Esophagus mucosa (tissue), 1 donor: ENCODE measurements around the gene ZNF784. TPM values are rescaled to one million over a fixed set of nuclear protein-coding genes. Genes with fewer than 3 reads are reported as not detected.

Experiments
- ATAC-seq: fragments of 200-7000 bp; cut with Tn5 transposase; one replicate; pipeline ENCODE4 v1.9.1; 2020
- total RNA-seq: library from RNA; stranded (reverse); gene quantifications from one replicate; pipeline ENCODE4 v1.2.4, GENCODE V29; 2023
- donor health status: DM: yes; HTN: yes; CAD: no.

Gene ZNF784, protein sequence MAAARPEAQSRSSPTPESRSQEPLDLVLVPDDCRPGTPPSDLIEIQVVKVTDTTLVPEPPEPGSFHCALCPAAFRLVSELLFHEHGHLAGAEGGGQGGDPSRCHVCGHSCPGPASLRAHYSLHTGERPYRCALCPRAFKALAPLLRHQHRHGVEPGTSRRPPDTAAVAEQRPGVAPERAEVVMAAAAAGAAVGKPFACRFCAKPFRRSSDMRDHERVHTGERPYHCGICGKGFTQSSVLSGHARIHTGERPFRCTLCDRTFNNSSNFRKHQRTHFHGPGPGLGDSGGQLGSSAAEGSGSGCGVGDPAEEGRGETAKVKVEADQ
- total RNA-seq, result 3.8 TPM

DNA sequence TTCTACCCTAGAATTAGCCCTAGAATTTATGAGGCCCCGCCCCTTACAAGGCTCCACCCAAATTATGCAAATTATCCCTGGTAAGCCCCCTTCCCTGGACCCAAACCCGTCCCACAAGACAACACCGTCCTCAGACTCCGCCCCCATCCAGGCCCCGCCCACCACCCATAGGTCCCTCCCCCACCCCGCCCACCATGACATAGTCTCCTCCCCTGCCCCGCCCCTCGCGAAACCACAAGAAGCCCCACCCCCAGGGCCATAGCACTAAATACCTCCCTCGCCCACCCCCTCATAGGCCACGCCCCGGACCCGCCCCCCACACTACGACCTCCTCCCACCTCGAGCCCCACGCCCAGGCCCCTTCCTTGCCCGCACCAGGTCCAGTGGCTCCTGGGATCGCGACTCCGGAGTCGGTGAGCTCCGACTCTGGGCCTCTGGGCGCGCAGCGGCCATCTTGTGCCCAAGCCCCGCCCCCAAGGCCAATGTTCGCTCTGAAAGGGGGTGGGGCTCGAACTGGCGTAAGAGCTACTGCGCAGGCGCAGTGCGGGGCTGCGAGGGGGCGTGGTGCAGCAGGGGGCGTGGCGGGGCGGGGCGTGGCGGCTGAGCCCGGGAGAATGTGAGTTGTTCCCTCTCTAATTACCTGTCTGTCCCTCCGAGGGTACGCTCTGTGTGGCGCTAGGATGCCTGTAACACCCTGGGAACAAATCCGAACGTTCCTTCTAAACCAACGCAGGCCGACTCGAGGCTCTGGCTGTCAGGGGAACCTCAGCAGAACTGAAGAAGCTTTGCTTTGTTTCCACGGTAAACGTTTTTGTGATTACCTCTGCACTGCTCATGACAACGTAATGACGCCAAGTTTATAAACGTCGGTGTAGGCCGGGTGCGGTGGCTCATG, at the start of gene ZNF784:
ZNF784 (minus strand) TSS at position 458 of the 895 bp plus-strand sequence; CDS start at position 453, 5 bp downstream.
- peak; percentile 93 for ATAC-seq

DNA sequence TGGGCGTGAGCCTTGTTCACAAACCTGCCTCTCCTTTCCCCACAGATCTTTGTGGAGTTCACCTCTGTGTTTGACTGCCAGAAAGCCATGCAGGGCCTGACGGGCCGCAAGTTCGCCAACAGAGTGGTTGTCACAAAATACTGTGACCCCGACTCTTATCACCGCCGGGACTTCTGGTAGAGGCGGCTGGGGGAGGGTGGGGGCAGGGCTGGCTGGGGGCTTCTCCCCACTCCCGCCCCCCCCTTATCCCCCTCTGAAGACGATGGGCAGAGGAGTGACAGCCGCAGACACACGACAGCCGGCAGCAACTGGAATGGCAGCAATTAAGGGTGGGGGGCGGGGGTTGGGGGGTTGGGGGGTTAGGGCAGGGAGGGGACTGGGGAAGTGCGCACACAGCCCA, 49.5 kb upstream of the ZNF784 start:
- no peak for ATAC-seq

GRCh38 chr19:55673465-55673864, 49.1 kb upstream of the ZNF784 start:
- ATAC-seq, result no peak

DNA sequence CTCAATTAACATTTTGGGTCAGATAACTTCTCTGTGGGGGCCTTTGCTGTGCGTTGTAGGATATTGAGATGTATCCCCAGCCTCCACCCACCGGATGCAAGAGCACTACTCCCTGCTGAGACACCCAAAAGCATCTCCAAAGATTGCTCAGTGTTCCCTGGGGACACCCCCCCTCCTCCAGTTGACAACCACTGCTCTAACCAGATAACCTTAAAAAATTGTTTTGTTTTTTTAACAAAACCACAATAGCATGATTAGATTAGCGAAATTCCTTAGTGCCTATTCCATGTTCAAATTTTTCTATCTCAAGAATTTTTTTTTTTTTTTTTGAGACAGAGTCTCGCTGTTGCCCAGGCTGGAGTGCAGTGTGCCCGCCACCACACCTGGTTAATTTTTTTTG, 48.1 kb upstream of the ZNF784 start:
- ATAC-seq, result no peak

DNA sequence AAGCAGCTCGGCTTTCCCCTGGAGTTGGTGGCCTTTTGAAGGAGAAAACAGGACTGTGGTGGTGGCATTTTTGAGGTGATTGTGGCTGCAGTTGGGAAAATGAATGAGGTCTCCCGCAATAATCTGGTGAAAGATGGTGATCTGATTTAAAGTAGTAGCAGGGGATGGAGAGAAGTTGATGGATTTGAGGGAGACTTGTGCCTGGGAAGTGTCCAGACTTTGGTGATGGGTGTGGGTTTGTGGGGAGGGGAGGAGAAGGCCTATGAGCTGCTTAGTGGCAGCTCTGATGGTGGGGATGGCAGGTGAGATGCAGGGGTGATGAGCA, 46.6 kb upstream of the ZNF784 start:
- no peak for ATAC-seq

- ATAC-seq, result no peak
Measured at GRCh38 chr19:55670280-55671053, 46.1 kb upstream of the ZNF784 start.

DNA sequence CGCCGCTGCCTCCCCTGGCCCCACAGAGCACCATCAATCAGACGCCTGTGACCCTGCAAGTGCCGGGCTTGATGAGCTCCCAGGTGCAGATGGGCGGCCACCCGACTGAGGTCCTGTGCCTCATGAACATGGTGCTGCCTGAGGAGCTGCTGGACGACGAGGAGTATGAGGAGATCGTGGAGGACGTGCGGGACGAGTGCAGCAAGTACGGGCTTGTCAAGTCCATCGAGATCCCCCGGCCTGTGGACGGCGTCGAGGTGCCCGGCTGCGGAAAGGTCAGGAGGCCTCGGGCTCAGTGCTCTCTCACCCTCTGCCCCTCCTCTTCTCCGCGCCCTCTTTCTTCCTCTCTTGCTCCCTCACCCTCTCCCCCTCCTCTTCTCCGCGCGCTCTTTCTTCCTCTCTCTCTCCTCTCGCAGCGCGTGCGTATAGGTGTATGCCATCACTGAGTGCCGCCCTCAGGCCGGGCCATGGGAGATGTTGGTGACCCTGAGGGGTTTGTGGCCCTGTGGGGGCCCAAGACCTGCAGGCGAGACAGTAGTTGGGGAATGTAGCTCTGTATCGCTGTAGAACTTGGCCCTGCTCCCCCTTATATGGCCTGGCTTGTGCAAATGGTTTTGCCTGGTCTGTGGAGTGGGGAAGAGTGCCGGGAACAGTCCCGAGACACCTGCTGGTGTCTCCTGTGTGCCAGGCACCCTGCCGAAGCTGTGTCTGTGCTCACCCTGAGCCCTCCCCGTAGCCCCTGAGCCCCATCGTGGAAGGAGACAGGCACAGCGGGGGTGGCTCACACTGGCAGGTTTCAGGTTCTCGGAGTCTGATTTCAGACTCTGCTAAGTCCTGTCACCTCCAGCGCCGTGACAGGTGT, 45.3 kb upstream of the ZNF784 start:
- ATAC-seq, result no peak

DNA sequence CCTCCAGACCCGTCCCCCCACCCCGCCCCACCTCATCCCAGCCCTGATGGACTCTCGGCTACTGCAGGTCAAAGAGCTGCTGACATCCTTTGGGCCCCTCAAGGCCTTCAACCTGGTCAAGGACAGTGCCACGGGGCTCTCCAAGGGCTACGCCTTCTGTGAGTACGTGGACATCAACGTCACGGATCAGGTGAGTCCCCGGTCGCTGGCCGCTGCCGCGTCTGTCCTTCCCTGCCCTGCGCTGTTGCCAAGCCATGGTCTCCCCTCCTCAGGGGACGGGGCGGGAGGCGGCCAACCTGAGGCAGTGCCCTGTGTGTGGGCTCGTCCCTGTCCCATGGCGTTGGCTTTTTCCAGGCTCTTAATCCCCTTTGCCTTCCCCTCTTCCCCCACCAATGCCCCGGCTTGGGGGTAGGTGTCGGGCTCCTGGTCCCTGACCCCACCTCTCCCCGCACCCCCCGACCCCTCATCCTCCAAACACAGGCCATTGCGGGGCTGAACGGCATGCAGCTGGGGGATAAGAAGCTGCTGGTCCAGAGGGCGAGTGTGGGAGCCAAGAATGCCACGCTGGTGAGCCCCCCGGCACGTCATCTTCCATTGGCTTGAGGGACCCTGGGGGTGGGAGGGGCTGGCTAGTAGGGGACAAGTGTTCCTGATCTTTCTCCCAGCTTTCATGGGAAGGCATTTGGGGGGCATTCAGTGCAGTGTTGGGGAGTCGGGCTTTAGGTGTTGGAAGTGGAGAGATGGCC, 44.4 kb upstream of the ZNF784 start:
- no peak for ATAC-seq

- ATAC-seq, result peak; percentile 80
Measured at GRCh38 chr19:55667958-55668357, 43.6 kb upstream of the ZNF784 start.

DNA sequence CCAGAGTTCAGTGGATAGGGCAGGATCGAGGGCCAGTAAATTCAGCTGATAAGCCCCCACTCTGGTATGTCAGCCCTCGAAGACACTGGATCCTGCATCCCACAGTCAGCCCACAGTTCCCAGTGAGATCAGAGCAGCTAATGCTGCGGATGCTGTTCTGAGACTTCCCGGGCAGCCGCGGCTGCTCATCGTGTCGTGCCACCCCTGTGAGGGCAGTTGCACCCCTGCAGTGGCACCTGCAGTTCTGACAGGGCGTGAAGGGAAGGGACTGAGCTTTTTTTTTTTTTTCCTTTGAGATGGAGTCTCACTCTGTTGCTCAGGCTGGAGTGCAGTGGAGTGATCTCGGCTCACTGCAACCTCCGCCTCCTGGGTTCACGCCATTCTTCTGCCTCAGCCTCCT, 43.1 kb upstream of the ZNF784 start:
- no peak for ATAC-seq

GRCh38 chr19:55667006-55667381, 42.6 kb upstream of the ZNF784 start:
- ATAC-seq, result no peak

DNA sequence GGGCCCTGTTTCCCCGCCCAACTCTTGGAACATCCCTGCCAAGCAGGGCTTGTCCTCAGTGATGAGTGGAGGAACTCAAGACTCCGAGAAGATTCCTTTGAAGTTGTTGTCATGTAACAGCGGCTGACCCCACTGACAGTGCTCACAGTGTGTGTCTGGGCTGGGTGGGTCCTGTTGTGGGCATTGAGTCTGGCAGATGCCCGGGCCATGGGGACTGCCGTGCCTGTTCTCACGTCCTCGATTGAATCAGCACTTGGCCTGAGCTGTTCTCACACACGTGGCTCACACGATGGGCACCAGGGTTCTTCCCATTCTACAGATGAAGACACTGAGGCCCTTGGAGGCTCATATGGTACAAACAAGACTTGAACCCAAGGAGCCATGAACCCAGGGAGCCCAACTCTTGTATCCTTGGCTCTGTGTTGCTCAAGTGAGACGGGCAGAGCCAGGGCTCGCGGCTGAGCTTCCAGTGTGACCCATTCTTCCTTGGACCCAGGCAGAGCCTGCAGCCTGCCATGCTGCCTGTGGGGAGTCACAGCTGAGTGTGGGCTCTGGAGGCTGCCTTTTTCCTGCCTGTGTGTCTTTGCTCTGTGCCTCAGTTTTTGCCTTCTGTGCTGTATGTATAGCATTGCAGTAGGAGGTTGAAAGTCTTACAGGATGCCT, 42.1 kb upstream of the ZNF784 start:
- no peak for ATAC-seq

GRCh38 chr19:55663846-55664536, 39.6 kb upstream of the ZNF784 start:
- ATAC-seq, result no peak

DNA sequence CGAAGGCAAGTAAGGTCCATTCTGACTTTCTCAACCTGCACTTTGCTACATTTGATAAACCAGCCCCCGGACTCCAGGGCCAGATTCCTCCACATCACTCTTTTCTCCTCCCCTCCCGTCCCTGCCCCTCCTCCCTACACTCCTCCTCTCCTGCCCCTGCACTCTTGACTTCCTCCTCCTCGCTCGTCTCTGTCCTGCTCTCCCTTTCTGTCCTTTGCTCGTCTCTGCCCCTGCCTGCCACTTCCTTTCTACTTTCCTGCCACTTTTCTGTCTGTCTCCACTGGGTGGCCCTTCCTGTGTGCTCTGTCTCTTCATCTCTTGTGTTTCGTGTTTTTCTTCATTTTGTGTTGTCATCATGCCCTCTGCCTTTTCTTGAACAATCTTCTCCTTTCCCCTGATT, 37.5 kb upstream of the ZNF784 start:
- no peak for ATAC-seq

GRCh38 chr19:55660991-55661390, 36.6 kb upstream of the ZNF784 start:
- ATAC-seq, result no peak

- ATAC-seq, result no peak
Measured at GRCh38 chr19:55660404-55660803, 36.0 kb upstream of the ZNF784 start.

- no peak for ATAC-seq
Measured at GRCh38 chr19:55659822-55660221, 35.5 kb upstream of the ZNF784 start.

DNA sequence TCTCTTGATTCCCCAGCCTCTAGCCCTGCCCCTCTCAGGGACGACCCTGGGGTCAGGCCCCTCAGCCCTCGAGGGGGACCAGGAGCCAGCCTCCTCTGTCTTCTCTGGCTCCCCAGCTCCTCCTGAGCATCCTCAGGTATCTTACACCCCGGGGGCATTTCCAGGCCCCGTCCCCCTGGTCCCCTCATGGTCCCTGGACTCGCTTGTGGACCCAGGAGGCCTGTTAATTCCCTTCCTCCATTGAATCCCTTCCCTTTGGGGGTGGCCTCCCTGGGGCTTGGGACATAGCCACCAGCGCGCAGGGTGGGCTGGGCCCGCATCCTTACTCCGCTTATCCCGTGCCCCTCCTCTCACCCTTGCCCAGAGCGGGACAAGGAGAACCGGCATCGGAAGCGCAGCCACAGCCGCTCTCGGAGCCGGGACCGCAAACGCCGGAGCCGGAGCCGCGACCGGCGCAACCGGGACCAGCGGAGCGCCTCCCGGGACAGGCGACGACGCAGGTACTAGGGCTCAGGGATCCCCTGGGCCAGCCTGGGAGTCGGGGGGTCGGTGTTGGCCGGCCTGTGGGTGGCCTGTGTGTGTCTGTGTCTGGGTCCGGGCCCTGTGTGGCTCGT, 34.6 kb upstream of the ZNF784 start:
- ATAC-seq, result no peak

DNA sequence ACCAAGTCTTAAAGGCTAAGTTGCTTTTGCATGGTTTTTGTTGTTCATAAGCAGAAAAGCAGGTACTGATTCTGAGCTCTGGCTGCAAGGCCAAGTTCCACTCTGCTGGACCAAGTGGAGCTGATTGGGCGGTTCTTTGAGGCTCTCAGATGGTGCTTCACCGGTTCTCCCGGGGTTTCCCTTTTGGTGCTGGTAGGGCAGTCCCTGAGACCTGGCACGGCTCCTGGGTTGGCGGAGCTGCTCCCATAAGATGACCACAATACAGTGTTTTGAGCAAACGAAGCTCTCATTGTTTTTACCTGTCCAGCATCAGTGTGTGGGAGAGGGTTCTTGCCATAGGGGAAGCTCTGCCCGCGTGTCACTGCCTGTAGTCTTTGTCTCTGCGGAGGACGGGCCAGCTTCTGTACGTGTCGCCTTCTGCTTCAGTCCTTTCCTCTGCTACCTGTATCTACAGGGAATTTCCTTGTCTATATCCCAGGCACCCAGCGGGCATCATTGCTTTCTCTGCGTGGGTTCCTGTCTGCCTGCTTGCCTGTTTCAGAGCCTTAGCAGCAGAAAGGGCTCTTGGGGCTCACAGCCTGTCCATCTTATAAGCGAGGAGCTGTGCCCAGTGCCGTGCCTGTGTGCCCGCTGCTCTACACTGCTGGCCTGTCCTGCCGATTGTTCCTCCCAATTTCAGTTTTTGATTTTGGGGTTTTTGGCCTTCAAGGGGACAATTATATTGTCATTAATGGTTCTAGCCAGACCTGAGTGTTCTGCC, 32.8 kb upstream of the ZNF784 start:
- no peak for ATAC-seq
